IPS DF 6.9 (cell line): ENCODE measurements around the gene DPF1.

Experiments
- DNase-seq: peaks from one replicate; pipeline ENCODE4 v3.0.0-alpha.2; 2013; ENCODE audit warnings: low read depth, low spot score
- H3K27ac ChIP-seq: one replicate; pipeline ENCODE4 v1.5.1; 2013; ENCODE audit warnings: low read length, control low read depth
- H3K27me3 ChIP-seq: 2 replicates; pipeline ENCODE4 v1.6.1; 2013; ENCODE audit warnings: mild to moderate bottlenecking, low read length; ENCODE audit not compliant: control insufficient read depth, insufficient read depth
- H3K36me3 ChIP-seq: 2 replicates; pipeline ENCODE4 v1.6.1; 2013; ENCODE audit warnings: low read length; ENCODE audit not compliant: control insufficient read depth, insufficient read depth
- H3K4me1 ChIP-seq: 2 replicates; pipeline ENCODE4 v1.6.1; 2013; ENCODE audit warnings: low read length; ENCODE audit not compliant: control insufficient read depth, insufficient read depth
- H3K4me3 ChIP-seq: 2 replicates; pipeline ENCODE4 v1.5.1; 2013; ENCODE audit warnings: mild to moderate bottlenecking, low read length
- H3K9me3 ChIP-seq: 2 replicates; pipeline ENCODE4 v1.6.1; 2013; ENCODE audit warnings: low read length, inconsistent platforms; ENCODE audit not compliant: control insufficient read depth, insufficient read depth
- WGBS: extraction: QIAGEN DNeasy Blood & Tissue Kit; methylation state at CpG from one replicate; pipeline ENCODE4 v1.1.7; 2013; ENCODE audit warnings: mixed read lengths, missing lambda C conversion rate; ENCODE audit not compliant: insufficient read length, insufficient coverage; 5-methylcytosine and 5-hydroxymethylcytosine counted together

DPF1 gene

DNA sequence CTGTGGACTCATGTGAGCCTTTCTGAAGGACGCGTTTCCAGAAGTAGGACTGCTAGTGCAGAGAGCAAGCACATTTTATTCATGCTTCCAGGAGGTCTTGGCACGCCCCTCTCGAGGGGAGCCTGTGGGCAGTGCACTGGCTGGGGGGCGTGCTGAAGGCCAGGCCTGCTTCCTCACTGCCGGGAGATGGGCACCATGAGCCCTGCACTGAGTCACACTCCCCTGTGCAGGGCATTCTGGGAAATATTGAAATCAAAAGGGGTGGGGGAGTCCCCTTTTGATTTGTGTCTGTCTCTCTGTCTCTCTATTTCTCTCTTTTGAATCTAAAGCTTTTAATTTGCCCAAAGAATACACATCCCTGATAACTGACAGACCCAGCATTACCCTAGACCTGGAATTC is 34.0 kb downstream of the DPF1 start:
- H3K4me3 ChIP-seq = no peak overlapping the region
- no peaks in the 10 kb centered on the region for H3K9me3 ChIP-seq
- no CpG with 5 or more reads among the region's 6 CpGs for WGBS
- H3K36me3 ChIP-seq = no peaks in the 10 kb centered on the region; the same call in none of the 2 replicates
- DNase-seq = no peak
- H3K27ac ChIP-seq = no peak overlapping the region
- H3K27me3 ChIP-seq = no peaks in the 10 kb centered on the region
- no peaks in the 10 kb centered on the region for H3K4me1 ChIP-seq

DNA sequence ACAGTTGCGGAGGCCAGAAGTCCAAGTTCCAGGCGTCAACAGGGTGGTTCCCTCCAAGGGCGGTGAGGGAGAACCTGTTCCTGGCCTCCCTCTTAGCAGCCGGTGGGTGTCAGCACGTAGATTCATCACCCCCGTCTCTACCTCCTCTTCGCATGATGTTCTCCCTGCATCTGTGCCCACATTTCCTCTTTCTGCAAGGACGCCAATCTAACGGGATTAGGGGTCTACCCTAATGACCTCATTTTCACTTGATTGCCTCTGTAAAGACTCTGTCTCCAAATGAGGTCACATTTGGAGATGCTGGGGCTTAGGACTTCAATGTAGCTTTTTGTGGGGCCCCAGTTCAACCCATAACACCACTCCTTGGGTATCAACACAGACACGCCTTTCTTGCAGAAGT is 38.5 kb downstream of the DPF1 start:
- no peaks in the 10 kb centered on the region for H3K36me3 ChIP-seq
- whole genome bisulfite sequencing = no CpG with 5 or more reads among the region's 10 CpGs
- DNase-seq = no peak
- H3K4me1 ChIP-seq = peaks cover 5% of the 10 kb centered on the region
- no peak overlapping the region for H3K27ac ChIP-seq
- no peak overlapping the region for H3K4me3 ChIP-seq
- H3K27me3 ChIP-seq = no peaks in the 10 kb centered on the region
- H3K9me3 ChIP-seq = no peaks in the 10 kb centered on the region

GRCh38 chr19:38184815-38185214 is 39.2 kb downstream of the DPF1 start:
- no peak overlapping the region for H3K27ac ChIP-seq
- H3K27me3 ChIP-seq = no peaks in the 10 kb centered on the region
- no peaks in the 10 kb centered on the region for H3K36me3 ChIP-seq
- no peak overlapping the region for H3K4me3 ChIP-seq
- no peak for DNase-seq
- peaks cover 5% of the 10 kb centered on the region for H3K4me1 ChIP-seq
- no peaks in the 10 kb centered on the region for H3K9me3 ChIP-seq
- WGBS = no CpG with 5 or more reads among the region's 9 CpGs

DNA sequence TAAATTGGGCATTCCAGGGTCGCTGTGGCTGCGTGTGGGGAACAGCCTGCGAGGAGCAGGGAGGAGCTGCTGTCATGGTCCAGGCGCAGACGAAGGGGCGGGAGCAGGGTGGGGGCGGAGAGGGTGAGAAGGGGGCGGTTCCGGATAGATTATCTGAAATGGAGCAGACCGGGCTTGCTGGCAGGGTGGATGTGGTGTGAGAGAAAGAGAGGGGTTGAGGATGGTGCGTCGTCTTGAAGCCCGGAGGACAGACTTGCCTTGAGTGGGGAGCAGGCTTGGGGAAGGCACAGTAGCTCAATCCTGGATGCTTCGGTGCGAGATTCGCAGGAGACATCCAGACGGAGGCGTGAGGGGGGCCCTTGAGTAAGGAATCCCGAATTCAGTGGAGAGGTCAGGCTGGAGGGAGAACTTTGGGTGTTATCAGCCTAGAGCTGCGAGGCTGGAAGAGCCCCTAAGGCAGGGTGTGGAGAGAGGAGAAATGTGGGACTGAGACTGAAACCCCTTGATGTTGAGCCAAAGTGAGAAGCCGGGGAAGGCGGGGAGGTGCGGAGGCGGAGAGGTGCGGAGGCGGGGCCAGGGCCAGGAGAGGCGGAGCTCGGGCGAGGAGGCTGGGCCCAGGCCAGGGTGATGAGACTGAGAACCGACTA is 40.6 kb downstream of the DPF1 start:
- peak overlapping the region; percentile 21; the same call in 1 of the 2 replicates for H3K4me3 ChIP-seq
- peaks cover 5% of the 10 kb centered on the region for H3K4me1 ChIP-seq
- H3K36me3 ChIP-seq = no peaks in the 10 kb centered on the region
- WGBS = no CpG with 5 or more reads among the region's 30 CpGs
- H3K9me3 ChIP-seq = no peaks in the 10 kb centered on the region
- H3K27me3 ChIP-seq = no peaks in the 10 kb centered on the region
- peak; percentile 39 for DNase-seq
- no peak overlapping the region for H3K27ac ChIP-seq

DNA sequence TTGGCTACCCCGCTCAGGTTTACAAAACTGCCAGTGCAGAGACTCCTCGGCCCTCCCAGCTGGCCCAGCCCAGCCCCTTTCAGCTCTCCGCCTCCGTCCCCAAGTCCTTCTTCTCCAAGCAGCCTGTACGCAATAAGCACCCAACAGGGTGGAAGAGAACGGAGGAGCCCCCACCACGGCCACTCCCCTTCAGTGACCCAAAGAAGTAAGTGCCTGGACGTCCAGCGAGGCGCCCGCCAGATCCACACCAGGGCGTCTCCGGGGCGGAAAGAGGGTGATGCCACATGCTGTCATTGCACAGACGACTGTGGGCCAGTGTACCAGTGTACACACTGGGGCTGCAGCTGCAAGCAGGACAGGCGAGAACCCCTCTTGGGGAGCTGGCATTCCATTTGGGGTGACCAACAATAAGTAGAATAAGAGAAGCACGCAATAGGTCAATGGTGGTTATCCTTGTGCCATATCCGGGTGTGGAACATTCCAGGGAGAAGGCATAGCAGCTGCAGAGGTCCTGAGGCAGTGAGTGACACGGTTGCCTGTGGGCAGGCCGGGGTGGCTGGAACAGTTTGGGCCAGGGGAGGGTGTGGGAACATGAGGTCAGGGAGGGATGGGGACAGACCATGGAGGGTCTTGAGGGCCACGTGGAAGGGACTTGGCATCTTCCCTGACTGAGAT is 41.3 kb downstream of the DPF1 start:
- no CpG with 5 or more reads among the region's 21 CpGs for WGBS
- Histone ChIP-seq H3K27ac (no peak overlapping the region), H3K4me3 (no peak overlapping the region), H3K27me3 (no peaks in the 10 kb centered on the region), H3K9me3 (no peaks in the 10 kb centered on the region), H3K36me3 (no peaks in the 10 kb centered on the region), H3K4me1 (peaks cover 5% of the 10 kb centered on the region)
- no peak for DNase-seq

GRCh38 chr19:38180071-38180470 is 44.0 kb downstream of the DPF1 start:
- H3K27me3 ChIP-seq = no peaks in the 10 kb centered on the region
- peaks cover 5% of the 10 kb centered on the region for H3K4me1 ChIP-seq
- H3K9me3 ChIP-seq = no peaks in the 10 kb centered on the region
- WGBS = no CpG with 5 or more reads among the region's 3 CpGs
- H3K36me3 ChIP-seq = no peaks in the 10 kb centered on the region
- no peak overlapping the region for H3K27ac ChIP-seq
- no peak for DNase-seq
- H3K4me3 ChIP-seq = no peak overlapping the region

GRCh38 chr19:38175422-38175821 is 48.6 kb downstream of the DPF1 start:
- Histone ChIP-seq H3K27ac (no peak overlapping the region), H3K27me3 (no peaks in the 10 kb centered on the region), H3K4me1 (no peaks in the 10 kb centered on the region; the same call in 1 of the 2 replicates), H3K36me3 (no peaks in the 10 kb centered on the region; the same call in 1 of the 2 replicates), H3K9me3 (no peaks in the 10 kb centered on the region), H3K4me3 (no peak overlapping the region)
- no CpG with 5 or more reads among the region's 6 CpGs for WGBS
- no peak for DNase-seq

- H3K27ac ChIP-seq = no peak overlapping the region
- H3K9me3 ChIP-seq = no peaks in the 10 kb centered on the region
- H3K4me3 ChIP-seq = no peak overlapping the region
- WGBS = no CpG with 5 or more reads among the region's 22 CpGs
- H3K4me1 ChIP-seq = peaks cover 2% of the 10 kb centered on the region; the same call in 1 of the 2 replicates
- DNase-seq = no peak
- no peaks in the 10 kb centered on the region for H3K27me3 ChIP-seq
- H3K36me3 ChIP-seq = no peaks in the 10 kb centered on the region; the same call in 1 of the 2 replicates
Observed at GRCh38 chr19:38173291-38174041, 50.6 kb downstream of the DPF1 start.

DNA sequence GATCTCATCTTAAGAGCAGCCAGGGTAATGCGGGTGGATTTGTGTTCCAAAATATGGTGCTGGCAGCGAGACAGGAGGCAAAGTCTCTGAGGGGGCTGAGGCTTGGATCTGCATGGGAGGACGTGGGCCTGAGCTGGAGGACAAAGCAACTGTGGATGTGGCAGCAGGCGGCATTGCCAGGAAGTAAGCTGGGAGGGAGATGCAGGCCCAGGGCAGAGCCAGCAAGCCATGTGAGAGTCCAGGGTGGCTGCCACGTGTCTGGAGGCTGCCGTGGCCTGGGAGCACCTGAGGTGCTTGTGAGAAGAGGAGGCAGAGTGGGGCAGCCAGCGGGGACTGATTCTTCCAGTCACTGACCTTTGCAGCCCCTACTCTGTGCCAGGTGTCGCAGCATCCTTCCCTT is 52.0 kb downstream of the DPF1 start:
- Histone ChIP-seq H3K9me3 (no peaks in the 10 kb centered on the region), H3K27ac (no peak overlapping the region), H3K4me3 (no peak overlapping the region), H3K27me3 (no peaks in the 10 kb centered on the region), H3K36me3 (no peaks in the 10 kb centered on the region; the same call in 1 of the 2 replicates), H3K4me1 (peaks cover 2% of the 10 kb centered on the region; the same call in 1 of the 2 replicates)
- no peak for DNase-seq
- no CpG with 5 or more reads among the region's 8 CpGs for WGBS

GRCh38 chr19:38170334-38170733 is 53.7 kb downstream of the DPF1 start:
- no peaks in the 10 kb centered on the region for H3K9me3 ChIP-seq
- WGBS = no CpG with 5 or more reads among the region's 12 CpGs
- H3K4me1 ChIP-seq = peaks cover 2% of the 10 kb centered on the region; the same call in 1 of the 2 replicates
- H3K27ac ChIP-seq = no peak overlapping the region
- H3K36me3 ChIP-seq = peaks cover under 1% of the 10 kb centered on the region; the same call in 1 of the 2 replicates
- DNase-seq = no peak
- no peak overlapping the region for H3K4me3 ChIP-seq
- H3K27me3 ChIP-seq = no peaks in the 10 kb centered on the region
